G401 (cell line): ENCODE data around the gene SLC25A41. TPM values are rescaled to one million over a fixed set of nuclear protein-coding genes. Genes with fewer than 3 reads are reported as not detected.

ENCODE experiments used
- DNase-seq: peaks from one replicate; pipeline ENCODE4 v3.0.0-alpha.2; 2015; ENCODE audit warnings: low spot score
- in situ Hi-C: cut with HindIII; loops from 2 replicates; pipeline ENCODE4 v1.10.0; 2016; ENCODE audit warnings: low sequenced_read_pairs, mixed read lengths
- total RNA-seq: library from RNA; depleted of rRNA; stranded (reverse); fragments of >200 nt; shearing (Covaris generic); gene quantifications from 2 replicates; pipeline ENCODE4 v1.2.3, GENCODE V29; 2014

Gene SLC25A41
- total RNA-seq, 1 experiment from 2014 or later = 1.3 TPM

DNA sequence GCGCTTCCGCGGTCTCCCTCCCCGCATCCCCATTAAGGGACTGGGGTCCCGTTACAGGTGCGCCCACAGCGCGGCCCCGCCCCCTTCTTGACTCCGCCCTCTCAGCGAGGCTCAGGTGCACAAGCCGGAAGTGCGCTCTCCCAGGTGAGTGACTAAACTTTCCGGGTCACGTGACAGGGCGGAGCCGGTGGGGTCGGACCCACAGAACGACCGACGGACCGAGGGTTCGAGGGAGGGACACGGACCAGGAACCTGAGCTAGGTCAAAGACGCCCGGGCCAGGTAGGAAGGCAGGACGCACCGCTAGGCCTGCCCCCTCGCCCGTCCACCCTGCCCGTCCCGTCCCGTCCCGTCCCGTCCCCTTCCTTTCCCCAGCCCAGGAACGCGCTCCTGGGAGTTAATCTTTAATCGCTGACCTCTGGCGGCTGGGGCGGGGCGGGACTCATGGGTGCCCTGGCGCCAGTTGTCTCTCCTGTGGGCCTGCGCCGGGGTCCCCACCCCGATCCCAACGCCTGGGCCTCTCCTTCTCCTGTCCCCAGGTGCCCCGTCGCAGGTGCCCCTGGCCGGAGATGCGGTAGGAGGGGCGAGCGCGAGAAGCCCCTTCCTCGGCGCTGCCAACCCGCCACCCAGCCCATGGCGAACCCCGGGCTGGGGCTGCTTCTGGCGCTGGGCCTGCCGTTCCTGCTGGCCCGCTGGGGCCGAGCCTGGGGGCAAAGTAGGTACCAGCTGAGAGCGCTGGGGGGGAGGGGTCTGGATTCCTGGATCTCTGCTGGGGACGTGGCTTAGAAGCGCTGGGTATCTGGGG lies 30.7 kb upstream of the SLC25A41 start, which contains the start of gene CRB3:
Gene CRB3, plus strand, starts transcription at position 202 of the 804 bp plus-strand sequence. Its CDS starts 431 bp downstream, at position 633.
- no peak for DNase-seq
- in situ Hi-C loops = no loop called here

DNA sequence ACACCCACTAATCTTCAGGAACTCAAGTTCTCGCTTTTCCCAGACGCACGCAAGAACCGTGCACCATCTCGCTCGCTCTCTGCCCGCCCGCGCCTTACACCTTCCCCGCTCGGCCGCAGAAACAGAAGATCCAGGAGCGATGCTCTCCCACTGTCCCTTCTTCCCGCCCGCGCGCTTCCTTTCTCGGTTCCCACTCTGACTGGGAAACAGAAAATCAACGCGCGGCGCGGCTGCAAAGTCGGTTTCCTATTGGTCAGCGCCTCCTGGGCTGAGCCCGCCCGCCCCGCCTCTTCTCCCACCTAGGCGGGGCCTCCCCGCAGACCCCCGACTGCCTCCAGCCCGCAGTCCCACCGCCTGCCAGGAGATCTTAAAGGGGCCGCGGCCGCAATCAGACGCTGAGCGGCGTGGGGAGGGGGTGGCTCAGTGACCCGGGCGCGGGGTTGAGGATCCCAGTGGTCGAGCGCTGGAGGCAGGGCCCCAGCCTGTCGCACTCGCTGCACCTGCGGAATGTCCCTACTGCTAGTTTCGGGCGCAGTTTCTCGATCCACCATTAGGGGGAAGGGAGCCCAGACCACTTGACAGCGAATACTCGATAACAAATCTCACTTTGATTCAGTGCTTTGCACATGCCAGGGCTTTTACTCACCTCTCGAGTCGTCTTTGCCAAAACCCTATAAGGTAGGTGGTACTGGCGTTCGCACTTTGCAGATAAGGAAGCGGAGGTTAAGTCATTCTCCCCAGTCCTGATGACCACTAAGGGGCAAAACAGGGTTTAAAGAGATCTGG lies 26.7 kb upstream of the SLC25A41 start:
- DNase-seq = peak; percentile 100
- in situ Hi-C loops = no loop called here

- peak; percentile 79 for DNase-seq
- in situ Hi-C loops = no loop called here
Observed at GRCh38 chr19:6459262-6460098, 25.9 kb upstream of the SLC25A41 start, which contains the start of gene SLC25A23. TSS of gene SLC25A23 (minus strand) at chr19:6459792. CDS start at chr19:6459628, 164 bp downstream.

GRCh38 chr19:6458695-6459261 lies 25.2 kb upstream of the SLC25A41 start:
- in situ Hi-C loops = no loop called here
- peak; percentile 34 for DNase-seq

- peak; percentile 26 for DNase-seq
- in situ Hi-C loops = no loop called here
Observed at GRCh38 chr19:6457958-6458694, 24.6 kb upstream of the SLC25A41 start.

DNA sequence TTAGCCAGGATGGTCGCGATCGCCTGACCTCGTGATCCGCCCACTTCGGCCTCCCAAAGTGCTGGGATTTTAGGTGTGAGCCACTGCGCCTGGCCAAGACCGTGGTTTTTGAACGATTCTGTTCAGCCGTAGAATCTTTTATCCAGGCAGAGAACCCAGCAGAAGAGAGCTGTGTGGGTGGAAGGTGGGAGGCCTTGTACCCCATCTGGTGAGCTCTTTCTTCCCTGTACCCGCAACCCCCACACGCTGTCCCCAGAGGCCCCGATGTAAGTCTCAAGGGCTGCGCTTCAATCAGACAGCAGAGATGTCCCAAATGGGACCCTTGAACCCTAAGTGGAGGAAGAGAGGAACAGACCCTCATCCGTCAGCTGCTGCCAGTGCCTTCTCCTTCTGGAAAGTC lies 22.4 kb upstream of the SLC25A41 start:
- DNase-seq = no peak
- in situ Hi-C loops = no loop called here

DNA sequence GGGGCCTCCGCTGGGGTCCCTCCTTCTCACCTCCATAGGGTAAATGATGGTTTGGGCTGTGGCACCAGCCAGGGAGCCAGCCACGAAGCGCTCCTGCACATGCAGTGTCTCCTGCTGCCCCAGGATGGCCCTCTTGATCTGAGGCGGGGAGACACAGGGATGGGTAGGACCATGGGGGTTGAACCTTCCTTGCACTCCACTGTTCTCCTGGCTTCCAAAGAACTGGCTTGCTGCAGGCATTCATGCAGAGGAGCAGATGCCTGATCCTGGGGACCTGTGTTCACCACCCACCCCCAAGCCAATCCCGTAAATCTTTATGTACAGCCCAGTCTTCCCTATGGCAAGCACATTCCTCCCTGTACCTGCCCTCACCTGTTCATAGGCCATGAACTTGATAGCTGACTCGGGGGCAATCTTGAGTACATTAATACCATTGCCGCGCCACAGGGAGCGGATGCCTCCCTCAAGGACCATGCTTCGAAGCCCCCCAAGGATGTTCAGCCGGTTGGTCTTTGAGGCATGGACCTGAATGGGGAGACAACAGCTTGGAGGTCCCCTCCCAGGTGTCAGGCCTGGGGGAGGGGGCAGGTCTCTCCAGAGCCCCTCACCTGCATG lies 20.5 kb upstream of the SLC25A41 start:
- DNase-seq = no peak
- in situ Hi-C loops = no loop called here

DNA sequence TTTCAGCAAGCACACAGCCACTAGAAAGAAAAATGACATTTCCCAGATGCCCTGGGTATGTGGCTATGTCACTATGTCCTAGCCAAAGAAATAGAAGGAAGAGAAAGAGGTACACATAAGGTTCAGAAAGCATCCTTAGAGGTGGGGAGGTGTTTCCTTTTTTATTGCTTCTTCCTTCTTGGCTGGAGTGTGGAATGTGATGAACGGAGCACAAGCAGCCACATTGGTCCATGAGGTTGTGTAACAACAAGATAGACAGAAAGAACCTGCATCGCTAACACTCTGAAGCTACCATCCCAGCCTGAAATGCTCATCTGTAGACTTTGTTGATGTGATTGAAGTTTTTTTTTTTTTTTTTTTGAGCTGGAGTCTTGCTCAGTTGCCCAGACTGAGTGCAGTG lies 19.3 kb upstream of the SLC25A41 start:
- DNase-seq = no peak
- in situ Hi-C loops = no loop called here

- in situ Hi-C loops = no loop called here
- DNase-seq = no peak
Observed at GRCh38 chr19:6452223-6452614, 18.7 kb upstream of the SLC25A41 start.

GRCh38 chr19:6451583-6452222 lies 18.1 kb upstream of the SLC25A41 start:
- no peak for DNase-seq
- in situ Hi-C loops = no loop called here

- no peak for DNase-seq
- in situ Hi-C loops = no loop called here
Observed at GRCh38 chr19:6450166-6450565, 16.6 kb upstream of the SLC25A41 start.

DNA sequence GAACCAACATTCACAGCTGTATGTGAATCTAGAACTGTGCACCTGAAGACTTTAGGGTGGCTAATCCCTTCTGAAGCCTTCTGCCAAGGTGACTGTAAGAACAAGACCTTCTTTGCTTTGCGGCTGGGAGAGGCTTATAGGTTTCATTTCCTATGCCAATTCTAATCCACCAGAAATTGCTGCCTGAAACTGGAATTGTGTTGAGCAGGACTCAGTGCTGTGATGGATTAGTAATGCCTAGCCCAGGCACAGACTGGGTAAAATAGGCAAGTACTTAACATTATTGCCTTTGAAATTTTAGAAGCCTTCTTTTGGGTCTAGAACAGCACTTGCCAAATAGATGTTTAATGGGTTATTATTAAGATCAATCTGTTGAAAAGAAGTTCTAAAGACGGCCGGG lies 14.5 kb upstream of the SLC25A41 start:
- in situ Hi-C loops = no loop called here
- DNase-seq = no peak

DNA sequence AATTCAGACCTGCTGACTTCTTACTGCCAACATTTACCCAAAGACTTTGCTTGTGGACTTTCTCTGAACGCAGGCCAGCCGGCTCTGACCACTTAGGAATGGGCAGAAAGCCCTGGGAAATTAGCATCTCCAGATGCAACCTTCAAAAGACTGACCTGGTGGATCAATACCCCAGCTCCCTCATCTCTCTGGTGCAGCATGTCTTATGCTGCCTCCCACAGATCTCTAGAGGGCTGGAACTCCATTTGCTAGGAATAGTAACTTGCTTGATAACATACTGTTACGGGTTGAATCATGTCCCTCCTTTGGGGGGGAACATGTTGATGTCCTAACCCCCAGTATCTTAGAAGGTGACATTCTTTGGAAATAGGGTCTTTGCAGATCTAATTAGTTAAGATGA lies 12.9 kb upstream of the SLC25A41 start:
- DNase-seq = no peak
- in situ Hi-C loops = no loop called here

DNA sequence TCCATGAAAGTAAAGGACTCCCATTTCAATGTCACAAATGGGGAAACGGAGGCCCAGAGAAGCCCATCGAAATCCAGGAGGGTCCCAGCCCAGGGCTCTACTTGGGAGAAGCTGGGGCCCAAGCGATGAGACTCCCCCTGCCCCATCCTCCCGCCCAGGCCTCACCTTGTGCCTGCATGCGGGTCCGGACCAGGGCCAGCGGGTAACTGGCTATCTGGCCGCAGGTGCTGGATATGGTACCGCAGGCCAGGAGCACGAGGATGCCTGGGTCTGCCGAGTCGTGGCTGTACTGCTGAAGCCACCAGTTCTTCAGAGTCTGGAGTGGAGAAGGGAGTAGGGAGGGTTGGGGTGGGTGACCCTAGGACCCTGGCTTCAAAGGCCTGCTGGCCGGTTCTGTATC lies 10.4 kb upstream of the SLC25A41 start:
- in situ Hi-C loops = no loop called here
- no peak for DNase-seq

- in situ Hi-C loops = no loop called here
- DNase-seq = no peak
Observed at GRCh38 chr19:6442087-6442688, 8.6 kb upstream of the SLC25A41 start.

DNA sequence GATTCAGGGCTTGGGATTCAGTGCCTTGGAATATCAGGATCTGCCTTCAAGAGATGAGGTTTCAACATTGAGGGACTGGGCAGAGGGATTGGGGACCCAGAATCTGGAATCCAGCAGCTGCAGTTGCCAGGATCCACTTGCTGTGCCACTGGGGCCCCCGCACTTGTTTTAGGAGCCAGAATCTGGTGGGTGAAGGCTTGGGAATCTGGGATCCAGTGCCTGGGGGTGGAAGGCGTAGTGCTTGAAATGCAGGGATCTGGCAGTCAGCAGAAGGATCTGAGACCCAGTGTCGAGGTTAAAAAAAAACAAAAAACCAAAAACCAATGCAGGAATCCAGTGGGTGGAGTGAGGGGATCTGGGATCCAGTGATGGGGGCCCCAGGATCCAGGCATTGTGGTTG lies 7.3 kb upstream of the SLC25A41 start:
- in situ Hi-C loops = no loop called here
- no peak for DNase-seq

GRCh38 chr19:6439743-6440142 lies 6.2 kb upstream of the SLC25A41 start:
- DNase-seq = no peak
- in situ Hi-C loops = no loop called here
